Measurements from ENCODE around the gene CACNA1H.
A peak's percentile ranks its signal among the peaks of the same experiment; 100 is the strongest.

Gene CACNA1H

GRCh38 chr16:1117926-1118325 lies 35.0 kb upstream of the CACNA1H start:
- Mint-ChIP-seq H3K36me3 (no peaks in the 10 kb centered on the region), H3K4me3 (no peak overlapping the region), H3K4me1 (no peaks in the 10 kb centered on the region), H3K27ac (no peak overlapping the region), H3K9me3 (no peaks in the 10 kb centered on the region), H3K27me3 (peaks cover 4 to 14% of the 10 kb centered on the region in 2 donors)
- ATAC-seq (replicated peaks) (no peak), DNase-seq (no peak)

GRCh38 chr16:1119129-1119528 lies 33.8 kb upstream of the CACNA1H start:
- H3K4me3 Mint-ChIP-seq = no peak overlapping the region
- H3K9me3 Mint-ChIP-seq = no peaks in the 10 kb centered on the region
- peaks cover 4 to 14% of the 10 kb centered on the region in 2 donors for H3K27me3 Mint-ChIP-seq
- no peaks in the 10 kb centered on the region for H3K36me3 Mint-ChIP-seq
- H3K27ac Mint-ChIP-seq = no peak overlapping the region
- H3K4me1 Mint-ChIP-seq = no peaks in the 10 kb centered on the region
- ATAC-seq (replicated peaks) = no peak
- no peak for DNase-seq

GRCh38 chr16:1119766-1120576 lies 32.9 kb upstream of the CACNA1H start:
- Mint-ChIP-seq H3K27ac (no peak overlapping the region), H3K9me3 (no peaks in the 10 kb centered on the region), H3K4me3 (no peak overlapping the region), H3K4me1 (no peaks in the 10 kb centered on the region), H3K27me3 (peaks cover 4 to 14% of the 10 kb centered on the region in 2 donors), H3K36me3 (no peaks in the 10 kb centered on the region)
- ATAC-seq (replicated peaks) (peak in 1 of 2 donors; percentile 31), DNase-seq (no peak)

- peaks cover 4 to 16% of the 10 kb centered on the region in 2 donors for H3K27me3 Mint-ChIP-seq
- no peak for DNase-seq
Observed at GRCh38 chr16:1120577-1120941, 32.3 kb upstream of the CACNA1H start.

GRCh38 chr16:1121009-1121408 lies 31.9 kb upstream of the CACNA1H start:
- Mint-ChIP-seq H3K4me1 (no peaks in the 10 kb centered on the region), H3K9me3 (no peaks in the 10 kb centered on the region)
- no peak for ATAC-seq (replicated peaks)

More at GRCh38 chr16:1120577-1120941, 32.3 kb upstream of the CACNA1H start:
- Mint-ChIP-seq H3K4me1 (no peaks in the 10 kb centered on the region), H3K4me3 (no peak overlapping the region), H3K36me3 (no peaks in the 10 kb centered on the region), H3K9me3 (no peaks in the 10 kb centered on the region), H3K27ac (no peak overlapping the region)
- no peak for ATAC-seq (replicated peaks)

GRCh38 chr16:1121601-1122397 lies 31.1 kb upstream of the CACNA1H start:
- no peak for ATAC-seq (replicated peaks)

More at GRCh38 chr16:1121009-1121408, 31.9 kb upstream of the CACNA1H start:
- DNase-seq = no peak
- Mint-ChIP-seq H3K27me3 (peaks cover 4 to 18% of the 10 kb centered on the region in 2 donors), H3K27ac (no peak overlapping the region), H3K4me3 (no peak overlapping the region), H3K36me3 (no peaks in the 10 kb centered on the region)

GRCh38 chr16:1122398-1122765 lies 30.5 kb upstream of the CACNA1H start:
- no peaks in the 10 kb centered on the region for H3K9me3 Mint-ChIP-seq
- H3K27ac Mint-ChIP-seq = no peak overlapping the region
- no peaks in the 10 kb centered on the region for H3K36me3 Mint-ChIP-seq
- ATAC-seq (replicated peaks) = no peak
- no peaks in the 10 kb centered on the region for H3K4me1 Mint-ChIP-seq
- no peak overlapping the region for H3K4me3 Mint-ChIP-seq
- DNase-seq = no peak
- H3K27me3 Mint-ChIP-seq = peaks cover 4 to 15% of the 10 kb centered on the region in 2 donors

More at GRCh38 chr16:1121601-1122397, 31.1 kb upstream of the CACNA1H start:
- H3K4me1 Mint-ChIP-seq = no peaks in the 10 kb centered on the region
- no peaks in the 10 kb centered on the region for H3K36me3 Mint-ChIP-seq
- H3K27ac Mint-ChIP-seq = no peak overlapping the region
- H3K4me3 Mint-ChIP-seq = no peak overlapping the region
- no peaks in the 10 kb centered on the region for H3K9me3 Mint-ChIP-seq
- DNase-seq = no peak
- peaks cover 4 to 15% of the 10 kb centered on the region in 2 donors for H3K27me3 Mint-ChIP-seq

GRCh38 chr16:1123525-1124230 lies 29.2 kb upstream of the CACNA1H start:
- DNase-seq = no peak
- no peaks in the 10 kb centered on the region for H3K36me3 Mint-ChIP-seq
- no peaks in the 10 kb centered on the region for H3K9me3 Mint-ChIP-seq
- peaks cover 4 to 15% of the 10 kb centered on the region in 2 donors for H3K27me3 Mint-ChIP-seq
- no peaks in the 10 kb centered on the region for H3K4me1 Mint-ChIP-seq
- no peak overlapping the region for H3K27ac Mint-ChIP-seq
- no peak for ATAC-seq (replicated peaks)
- H3K4me3 Mint-ChIP-seq = no peak overlapping the region

- no peak overlapping the region for H3K4me3 Mint-ChIP-seq
- no peaks in the 10 kb centered on the region for H3K9me3 Mint-ChIP-seq
- H3K36me3 Mint-ChIP-seq = no peaks in the 10 kb centered on the region
- no peak overlapping the region for H3K27ac Mint-ChIP-seq
- no peaks in the 10 kb centered on the region for H3K4me1 Mint-ChIP-seq
- DNase-seq (no peak), ATAC-seq (replicated peaks) (no peak)
- peaks cover 4 to 15% of the 10 kb centered on the region in 2 donors for H3K27me3 Mint-ChIP-seq
Observed at GRCh38 chr16:1124291-1124690, 28.6 kb upstream of the CACNA1H start.

GRCh38 chr16:1124795-1125194 lies 28.1 kb upstream of the CACNA1H start:
- Mint-ChIP-seq H3K27me3 (peaks cover 4 to 15% of the 10 kb centered on the region in 2 donors), H3K4me3 (no peak overlapping the region), H3K9me3 (no peaks in the 10 kb centered on the region), H3K4me1 (no peaks in the 10 kb centered on the region), H3K27ac (no peak overlapping the region), H3K36me3 (no peaks in the 10 kb centered on the region)
- no peak for ATAC-seq (replicated peaks)
- no peak for DNase-seq

- peaks cover 4 to 15% of the 10 kb centered on the region in 2 donors for H3K27me3 Mint-ChIP-seq
- no peak overlapping the region for H3K27ac Mint-ChIP-seq
- H3K4me1 Mint-ChIP-seq = no peaks in the 10 kb centered on the region
- H3K36me3 Mint-ChIP-seq = no peaks in the 10 kb centered on the region
- H3K9me3 Mint-ChIP-seq = no peaks in the 10 kb centered on the region
- no peak for DNase-seq
- no peak overlapping the region for H3K4me3 Mint-ChIP-seq
- ATAC-seq (replicated peaks) = peak; percentile 38 to 63
Observed at GRCh38 chr16:1125471-1125870, 27.4 kb upstream of the CACNA1H start.

- DNase-seq = no peak
- Mint-ChIP-seq H3K9me3 (no peaks in the 10 kb centered on the region), H3K36me3 (no peaks in the 10 kb centered on the region), H3K4me1 (no peaks in the 10 kb centered on the region), H3K27ac (no peak overlapping the region), H3K4me3 (no peak overlapping the region), H3K27me3 (peaks cover 4 to 15% of the 10 kb centered on the region in 2 donors)
- peak in 1 of 2 donors; percentile 4 for ATAC-seq (replicated peaks)
Observed at GRCh38 chr16:1126044-1126443, 26.9 kb upstream of the CACNA1H start.

- peaks cover 4 to 15% of the 10 kb centered on the region in 2 donors for H3K27me3 Mint-ChIP-seq
- DNase-seq (no peak), ATAC-seq (replicated peaks) (no peak)
- H3K4me1 Mint-ChIP-seq = no peaks in the 10 kb centered on the region
- no peaks in the 10 kb centered on the region for H3K36me3 Mint-ChIP-seq
- H3K27ac Mint-ChIP-seq = no peak overlapping the region
- H3K4me3 Mint-ChIP-seq = no peak overlapping the region
- no peaks in the 10 kb centered on the region for H3K9me3 Mint-ChIP-seq
Observed at GRCh38 chr16:1126586-1126985, 26.3 kb upstream of the CACNA1H start.

- DNase-seq (no peak), ATAC-seq (replicated peaks) (no peak)
- Mint-ChIP-seq H3K27me3 (peaks cover 5 to 19% of the 10 kb centered on the region in 2 donors), H3K36me3 (no peaks in the 10 kb centered on the region), H3K4me3 (no peak overlapping the region), H3K27ac (no peak overlapping the region), H3K9me3 (no peaks in the 10 kb centered on the region), H3K4me1 (no peaks in the 10 kb centered on the region)
Observed at GRCh38 chr16:1127101-1127500, 25.8 kb upstream of the CACNA1H start.

Measured in stimulated activated naive B cell treated with anti-CD40 and anti-IgM and Interleukin-4, amounts not matched to agents 10 μg/mL and 1 μg/mL and 100 μg/mL, for 72 hours (primary cell).